DMS114 treated with DMSO at 0.1 percent for 48 hours (cell line): ENCODE data around the gene UGT1A8.
"Not testable (repeated sequence)": the region's sequence is repeated elsewhere in the genome, so short reads cannot be mapped to it uniquely, and the experiment has no call there.

Experiments used
- DNase-seq: peaks from one replicate; lab custom pipeline; 2025; ENCODE audit not compliant: unreplicated experiment; lab: John Stamatoyannopoulos, UW

Gene UGT1A8

DNA sequence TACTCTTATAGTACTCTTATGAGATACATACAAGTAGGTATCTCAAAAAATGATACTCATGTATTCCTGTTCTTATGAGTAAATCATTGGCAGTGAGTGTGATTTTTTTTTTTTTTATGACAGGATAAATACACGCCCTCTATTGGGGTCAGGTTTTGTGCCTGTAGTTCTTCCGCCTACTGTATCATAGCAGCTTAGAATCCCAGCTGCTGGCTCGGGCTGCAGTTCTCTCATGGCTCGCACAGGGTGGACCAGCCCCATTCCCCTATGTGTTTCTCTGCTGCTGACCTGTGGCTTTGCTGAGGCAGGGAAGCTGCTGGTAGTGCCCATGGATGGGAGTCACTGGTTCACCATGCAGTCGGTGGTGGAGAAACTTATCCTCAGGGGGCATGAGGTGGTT is at the start of gene UGT1A8:
UGT1A8 (plus strand) TSS at position 158 of the 400 bp plus-strand sequence; CDS start at position 233, 75 bp downstream.
- DNase-seq = not testable (repeated sequence)

DNA sequence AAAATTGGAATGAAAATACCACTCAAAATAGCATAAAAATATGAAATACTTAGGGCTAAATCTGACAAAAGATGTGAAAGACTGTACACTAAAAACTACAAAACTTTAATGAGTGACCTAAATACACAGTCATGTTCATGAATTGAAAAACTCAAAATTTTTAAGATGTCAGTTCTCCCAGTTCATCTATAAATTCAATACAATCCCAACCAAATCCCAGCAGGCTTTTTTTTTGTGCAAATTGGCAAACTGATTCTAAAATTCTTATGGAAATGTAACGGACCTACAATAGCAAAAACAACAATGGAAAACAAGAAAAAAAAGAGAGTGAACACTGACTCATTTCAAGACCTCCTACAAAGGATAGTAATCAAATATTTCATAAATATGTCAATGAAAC is 46.4 kb upstream of the UGT1A8 start:
- no peak for DNase-seq

DNA sequence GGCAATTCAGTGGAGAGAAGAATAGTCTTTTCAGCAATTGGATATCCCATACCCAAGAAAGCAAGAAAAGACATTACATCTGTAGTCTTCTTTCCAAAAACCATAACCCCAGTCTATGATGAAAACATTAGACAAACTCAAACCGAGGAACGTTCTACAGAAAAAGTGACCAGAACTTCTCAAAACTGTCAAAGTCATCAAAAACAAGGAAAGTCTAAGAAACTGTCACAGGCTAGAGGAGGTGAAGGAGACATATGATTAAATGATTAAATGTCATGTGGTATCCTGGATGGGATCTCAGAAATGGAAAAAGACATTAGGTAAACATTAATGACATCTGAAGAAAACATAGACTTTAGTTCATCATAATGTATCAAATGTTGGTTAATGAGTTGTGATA is 46.0 kb upstream of the UGT1A8 start:
- DNase-seq = no peak

DNA sequence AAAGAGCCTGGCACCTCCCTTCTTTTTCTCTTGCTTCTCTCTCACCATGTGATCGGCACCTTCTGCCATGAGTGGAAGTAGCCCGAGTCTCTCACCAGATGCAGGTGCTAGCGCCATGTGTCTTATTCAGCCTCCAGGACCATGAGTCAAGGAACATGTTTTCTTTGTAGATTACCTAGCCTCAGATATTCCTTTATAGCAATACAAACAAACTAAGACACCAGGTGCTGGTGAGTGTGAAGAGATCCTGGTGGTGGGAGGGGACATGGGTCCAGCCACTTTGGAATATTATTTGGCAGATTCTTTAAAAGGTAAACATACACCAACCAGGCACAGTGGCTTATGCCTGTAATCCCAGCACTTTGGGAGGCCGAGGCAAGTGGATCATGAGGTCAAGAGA is 45.0 kb upstream of the UGT1A8 start:
- DNase-seq = no peak

DNA sequence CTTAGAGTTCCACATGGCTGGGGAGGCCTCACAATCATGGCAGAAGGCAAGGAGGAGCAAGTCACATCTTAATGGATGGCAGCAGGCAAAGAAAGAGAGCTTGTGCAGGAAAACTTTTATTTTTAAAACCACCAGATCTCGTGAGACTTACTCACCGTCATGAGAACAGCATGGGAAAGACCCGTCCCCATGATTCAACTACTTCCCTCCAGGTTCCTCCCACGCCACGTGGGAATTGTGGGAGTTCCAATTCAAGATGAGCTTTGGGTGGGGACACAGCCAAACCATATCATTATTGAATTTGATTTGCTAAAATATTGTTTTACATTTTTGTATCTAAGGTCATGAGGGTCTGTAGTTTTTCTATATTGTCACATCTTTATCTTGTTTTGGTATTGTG is 40.1 kb upstream of the UGT1A8 start:
- DNase-seq = not testable (repeated sequence)

DNA sequence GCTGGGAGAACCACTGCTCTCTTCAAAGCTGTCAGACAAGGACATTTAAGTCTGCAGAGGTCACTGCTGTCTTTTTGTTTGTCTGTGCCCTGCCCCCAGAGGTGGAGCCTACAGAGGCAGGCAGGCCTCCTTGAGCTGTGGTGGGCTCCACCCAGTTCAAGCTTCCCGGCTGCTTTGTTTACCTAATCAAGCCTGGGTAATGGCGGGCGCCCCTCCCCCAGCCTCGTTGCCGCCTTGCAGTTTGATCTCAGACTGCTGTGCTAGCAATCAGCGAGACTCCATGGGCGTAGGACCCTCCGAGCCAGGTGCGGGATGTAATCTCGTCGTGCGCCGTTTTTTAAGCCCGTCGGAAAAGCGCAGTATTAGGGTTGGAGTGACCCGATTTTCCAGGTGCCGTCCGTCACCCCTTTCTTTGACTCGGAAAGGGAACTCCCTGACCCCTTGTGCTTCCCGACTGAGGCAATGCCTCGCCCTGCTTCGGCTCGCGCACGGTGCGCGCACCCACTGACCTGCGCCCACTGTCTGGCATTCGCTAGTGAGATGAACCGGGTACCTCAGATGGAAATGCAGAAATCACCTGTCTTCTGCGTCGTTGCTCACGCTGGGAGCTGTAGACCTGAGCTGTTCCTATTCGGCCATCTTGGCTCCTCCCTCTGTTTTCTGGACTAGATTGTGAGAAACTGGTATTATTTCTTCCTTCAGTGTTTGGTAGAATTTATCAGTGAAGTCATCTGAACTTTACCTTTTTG is 34.0 kb upstream of the UGT1A8 start:
- DNase-seq = not testable (repeated sequence)

DNA sequence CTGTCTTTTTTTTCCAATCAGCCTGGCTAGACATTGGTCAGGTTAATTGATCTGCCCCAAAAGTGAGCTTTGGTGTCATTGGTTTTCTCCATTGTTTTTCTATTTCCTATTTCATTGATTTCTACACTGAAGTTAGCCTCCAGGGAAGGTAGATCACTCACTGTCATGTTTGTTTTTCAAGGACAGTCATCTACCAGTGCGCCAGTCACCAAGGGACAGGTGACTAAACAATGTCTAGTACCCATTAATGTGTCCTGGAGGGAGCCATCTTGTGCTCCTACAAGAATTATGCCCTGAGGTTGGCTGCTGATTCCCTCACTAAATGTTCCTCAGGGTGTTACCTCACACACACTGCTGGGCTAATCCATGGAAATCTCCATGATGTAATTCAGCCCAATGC is 33.2 kb upstream of the UGT1A8 start:
- DNase-seq = no peak

DNA sequence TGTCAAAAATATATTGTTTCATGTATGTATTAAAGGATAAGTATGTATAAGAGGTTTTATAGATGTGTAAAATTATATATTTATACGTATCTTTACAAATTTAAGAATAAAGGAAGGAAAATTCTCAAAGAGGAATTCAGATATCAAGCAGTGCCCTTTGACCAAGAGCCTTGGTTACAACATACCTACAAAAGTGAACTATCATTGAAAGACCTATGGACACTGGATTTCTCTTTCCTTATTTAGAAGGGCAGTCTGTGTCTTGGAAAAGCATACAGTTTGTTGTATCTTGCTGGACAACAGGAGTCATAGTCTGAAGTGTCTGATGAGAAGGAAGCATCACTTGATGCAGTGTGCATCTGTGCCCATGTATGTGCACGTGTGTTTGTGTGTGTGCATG is 29.0 kb upstream of the UGT1A8 start:
- no peak for DNase-seq

DNA sequence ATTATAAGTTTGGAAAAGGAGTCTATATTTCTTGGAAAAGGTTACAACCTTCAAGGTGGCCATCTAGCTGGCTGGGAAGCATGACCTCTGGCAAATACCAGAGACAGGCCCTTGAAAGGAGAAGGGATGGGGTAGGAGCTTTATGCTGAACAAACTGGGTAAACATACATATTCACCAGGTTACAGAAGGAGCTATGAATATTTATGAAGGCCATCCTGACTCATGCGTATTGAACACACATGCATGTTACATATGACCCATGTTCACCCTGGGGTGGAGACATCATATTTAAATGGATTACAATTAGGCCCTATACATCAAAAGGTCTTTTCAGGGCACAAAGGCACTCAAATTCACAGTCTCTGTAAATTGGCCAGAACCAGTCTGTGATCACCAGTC is 24.7 kb upstream of the UGT1A8 start:
- DNase-seq = not testable (repeated sequence)

DNA sequence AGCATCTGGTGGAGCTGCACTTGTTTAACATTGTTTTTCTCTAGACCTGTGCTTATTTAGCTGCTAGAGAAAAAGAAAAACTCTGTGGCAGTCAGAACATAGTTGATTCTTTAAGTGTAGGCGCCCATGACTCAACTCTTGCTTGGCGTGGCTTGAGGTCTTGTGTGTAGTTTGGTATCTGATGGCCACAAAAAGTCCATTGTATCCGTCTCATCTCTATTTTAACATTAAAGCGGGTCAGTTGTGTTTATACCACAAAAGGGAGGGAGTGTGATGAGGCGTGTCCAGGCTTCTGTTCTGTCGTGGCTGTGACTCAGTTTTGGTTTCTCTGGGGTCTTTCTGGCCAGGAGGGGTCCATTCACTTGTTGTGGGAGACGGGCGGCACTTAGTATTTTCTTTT is 24.2 kb upstream of the UGT1A8 start:
- no peak for DNase-seq

DNA sequence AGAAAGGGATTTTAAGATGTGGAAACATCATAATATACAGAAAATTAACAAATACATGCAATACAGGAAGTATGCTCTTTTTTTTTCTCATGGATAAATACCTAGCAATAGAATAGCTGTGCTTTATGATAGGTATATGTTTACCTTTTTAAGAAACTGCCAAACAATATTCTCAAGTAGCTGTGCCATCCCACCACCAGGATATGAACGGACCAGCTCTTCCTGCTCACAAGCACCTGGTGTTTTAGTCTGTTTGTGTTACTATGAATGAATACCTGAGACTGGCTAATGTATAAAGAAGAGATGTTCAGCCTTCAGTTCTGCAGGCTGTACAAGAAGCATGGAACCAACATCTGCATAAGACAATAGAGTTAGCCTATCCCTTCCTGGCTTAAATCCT is 19.9 kb upstream of the UGT1A8 start:
- DNase-seq = no peak

DNA sequence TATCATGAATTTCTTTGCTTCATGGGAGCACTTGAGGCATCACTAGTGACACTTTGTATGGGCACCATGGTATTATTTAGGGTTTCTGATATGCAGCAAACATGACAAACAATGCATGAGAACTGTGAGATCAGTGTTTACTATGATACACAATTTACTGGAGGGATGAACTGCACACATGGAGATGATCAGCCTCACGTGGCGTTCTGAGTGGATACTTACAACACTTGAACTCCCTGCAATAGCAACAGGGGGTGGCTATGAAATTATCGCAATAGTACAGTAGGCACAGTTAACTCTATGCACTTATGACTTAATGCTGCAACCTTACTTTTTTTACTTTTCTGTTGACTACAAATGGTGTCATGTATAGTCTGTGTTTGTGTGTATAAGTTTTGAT is 18.5 kb upstream of the UGT1A8 start:
- no peak for DNase-seq

DNA sequence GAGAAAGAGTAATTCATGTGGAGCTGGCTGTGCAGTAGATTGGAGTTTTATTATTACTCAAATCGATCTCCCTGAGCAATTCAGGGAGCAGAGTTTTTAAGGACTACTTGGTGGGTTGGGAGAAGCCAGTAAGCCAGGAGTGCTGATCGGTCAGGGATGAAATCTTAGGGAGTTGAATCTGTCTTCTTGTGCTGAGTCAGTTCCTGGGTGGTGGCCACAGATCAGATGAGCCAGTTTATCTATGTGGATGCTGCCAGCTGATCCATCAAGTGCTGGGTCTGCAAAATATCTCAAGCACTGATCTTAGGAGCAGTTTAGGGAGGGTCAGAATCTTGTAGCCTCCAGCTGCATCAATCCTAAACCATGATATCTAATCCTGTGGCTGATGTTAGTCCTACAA is 17.0 kb upstream of the UGT1A8 start:
- no peak for DNase-seq

DNA sequence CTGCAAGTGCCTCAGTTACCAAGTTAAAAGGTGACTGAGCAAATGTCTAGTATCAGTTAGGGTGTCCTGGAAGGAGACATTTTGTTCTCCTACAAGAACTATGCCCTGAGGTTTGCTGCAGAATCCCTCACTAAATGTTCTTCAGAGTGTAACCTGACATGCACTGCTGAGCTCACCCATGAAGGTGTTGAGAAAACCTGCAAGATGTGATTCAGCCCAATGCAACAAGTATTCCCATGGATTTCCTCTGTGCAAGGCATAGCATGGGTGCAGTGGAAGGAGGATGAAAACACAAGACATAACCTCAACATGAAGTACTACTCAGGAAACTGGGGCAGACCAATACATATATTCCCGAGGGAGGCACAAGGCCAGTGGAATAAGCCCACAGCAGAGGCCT is 15.4 kb upstream of the UGT1A8 start:
- DNase-seq = no peak

DNA sequence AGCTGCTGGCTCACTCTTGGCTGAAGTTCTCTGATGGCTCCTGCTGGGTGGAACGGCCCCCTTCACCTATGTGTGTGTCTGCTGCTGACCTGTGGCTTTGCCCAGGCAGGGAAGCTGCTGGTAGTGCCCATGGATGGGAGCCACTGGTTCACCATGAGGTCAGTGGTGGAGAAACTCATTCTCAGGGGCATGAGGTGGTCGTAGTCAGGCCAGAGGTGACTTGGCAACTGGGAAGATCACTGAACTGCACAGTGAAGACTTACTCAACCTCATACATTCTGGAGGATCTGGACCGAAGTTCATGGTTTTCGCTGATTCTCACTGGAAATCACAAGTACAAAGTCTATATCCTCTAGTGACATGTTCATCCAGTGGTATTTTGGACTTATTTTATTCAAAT is 13.9 kb upstream of the UGT1A8 start:
- DNase-seq = no peak

DNA sequence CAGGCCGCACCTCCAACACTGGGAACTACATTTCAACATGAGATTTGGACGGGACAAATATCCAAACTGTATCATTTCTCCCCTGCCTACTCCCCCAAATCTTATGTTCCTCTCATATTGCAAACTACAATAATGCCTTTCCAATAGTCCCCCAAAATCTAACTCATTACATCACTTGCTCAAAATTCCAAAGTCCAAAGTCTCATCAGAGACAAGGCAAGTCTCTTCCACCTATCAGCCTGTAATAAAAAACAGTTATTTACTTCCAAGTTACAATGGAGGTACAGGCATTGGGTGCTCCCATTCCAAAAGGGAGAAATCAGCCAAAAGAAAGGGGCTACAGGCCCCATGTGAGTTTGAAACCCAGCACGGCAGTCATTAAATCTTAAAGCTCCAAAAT is 12.6 kb upstream of the UGT1A8 start:
- no peak for DNase-seq

DNA sequence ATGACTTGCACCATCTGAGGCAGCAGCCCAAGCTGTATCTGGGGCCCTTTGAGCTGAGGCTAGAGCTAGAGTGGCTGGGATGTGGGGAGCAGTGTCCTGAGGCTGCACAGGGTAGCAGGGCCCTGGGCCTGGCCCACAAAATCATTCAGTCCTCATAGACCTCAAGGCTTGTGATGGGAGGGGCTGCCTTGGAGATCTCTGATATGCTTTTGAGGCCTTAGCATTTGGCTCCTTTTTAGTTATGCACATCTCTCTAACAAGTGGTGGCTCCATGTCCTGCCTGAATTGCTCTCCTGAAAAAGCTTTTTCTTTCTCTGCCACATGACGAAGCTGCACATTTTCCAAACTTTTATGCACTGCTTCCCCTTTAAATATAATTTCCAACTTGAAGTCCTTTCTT is 11.8 kb upstream of the UGT1A8 start:
- DNase-seq = no peak

DNA sequence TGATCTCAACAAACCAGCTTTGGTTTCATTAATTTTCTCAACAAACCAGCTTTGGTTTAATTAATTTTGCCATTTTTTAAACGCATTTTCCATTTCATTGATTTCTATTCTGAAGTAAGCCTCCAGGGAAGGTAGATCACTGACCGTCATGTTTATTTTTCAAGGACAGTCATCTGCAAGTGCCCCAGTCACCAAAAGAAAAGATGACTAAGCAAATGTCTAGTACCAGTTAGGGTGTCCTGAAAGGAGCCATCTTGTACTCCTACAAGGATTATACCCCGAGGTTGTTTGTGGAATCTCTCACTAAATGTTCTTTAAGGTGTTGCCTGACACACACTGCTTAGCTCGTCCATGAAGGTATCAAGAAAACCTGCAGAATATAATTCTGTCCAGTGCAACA is 6.1 kb upstream of the UGT1A8 start:
- no peak for DNase-seq

DNA sequence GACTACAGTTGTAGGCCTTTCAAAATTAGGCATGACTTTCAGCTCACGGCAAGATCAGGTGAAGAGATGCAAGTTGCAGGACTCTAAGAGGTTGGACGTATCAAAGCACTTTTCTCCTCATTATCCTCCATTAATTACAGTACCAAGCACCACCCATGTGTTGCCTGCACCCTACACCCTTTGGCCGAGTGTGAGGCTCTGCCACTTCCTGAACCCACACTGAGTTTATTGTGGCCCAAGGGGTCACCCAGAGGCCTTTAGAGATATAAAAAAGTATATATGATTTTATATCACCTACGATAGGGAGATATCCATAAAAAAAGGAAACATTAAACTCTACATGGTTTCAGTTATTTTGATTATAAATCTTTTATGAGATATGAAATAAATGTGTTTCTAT is 2.8 kb downstream of the UGT1A8 start:
- no peak for DNase-seq

DNA sequence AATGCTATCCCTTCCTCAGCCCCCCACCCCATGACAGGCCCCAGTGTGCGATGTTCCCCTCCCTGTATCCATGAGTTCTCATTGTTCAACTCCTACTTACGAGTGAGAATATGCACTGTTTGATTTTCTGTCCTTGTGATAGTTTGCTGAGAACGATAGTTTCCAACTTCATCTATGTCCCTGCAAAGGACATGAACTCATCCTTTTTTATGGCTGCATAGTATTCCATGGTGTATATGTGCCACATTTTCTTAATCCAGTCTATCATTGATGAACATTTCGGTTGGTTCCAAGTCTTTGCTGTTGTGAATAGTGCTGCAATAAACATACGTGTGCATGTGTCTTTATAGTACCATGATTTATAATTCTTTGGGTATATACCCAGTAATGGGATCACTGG is 4.4 kb downstream of the UGT1A8 start:
- DNase-seq = not testable (repeated sequence)

DNA sequence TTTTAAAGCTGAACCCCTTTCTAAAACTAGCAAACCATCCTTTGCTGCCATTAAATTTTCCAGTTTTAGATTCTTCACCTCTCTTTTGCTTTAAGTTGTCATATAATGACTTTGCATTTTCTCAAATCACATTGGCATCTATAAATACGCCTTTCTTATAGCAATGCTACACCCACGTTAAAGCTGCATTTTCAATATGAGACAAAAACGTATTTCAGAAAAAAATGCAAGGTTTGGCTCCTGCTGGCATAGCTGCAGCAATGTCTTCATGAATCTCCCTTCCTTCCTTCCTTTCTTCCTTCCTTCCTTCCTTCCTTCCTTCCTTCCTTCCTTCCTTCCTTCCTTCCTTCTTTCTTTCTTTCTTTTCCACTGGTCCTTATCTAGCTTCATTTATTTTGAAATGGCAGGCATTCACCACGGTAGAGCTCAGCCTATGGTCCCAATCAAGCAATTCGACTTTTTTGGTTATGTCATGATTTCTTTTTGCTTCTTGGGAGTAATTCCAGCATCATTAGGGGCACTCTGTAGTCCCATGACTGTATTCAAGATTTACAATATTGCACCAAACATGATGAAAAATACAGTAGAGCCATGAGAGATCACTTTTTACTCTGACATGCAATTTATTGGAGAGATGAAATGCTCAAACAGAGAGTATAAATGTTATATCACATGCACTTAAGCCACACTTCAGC is 10.0 kb downstream of the UGT1A8 start:
- no peak for DNase-seq

DNA sequence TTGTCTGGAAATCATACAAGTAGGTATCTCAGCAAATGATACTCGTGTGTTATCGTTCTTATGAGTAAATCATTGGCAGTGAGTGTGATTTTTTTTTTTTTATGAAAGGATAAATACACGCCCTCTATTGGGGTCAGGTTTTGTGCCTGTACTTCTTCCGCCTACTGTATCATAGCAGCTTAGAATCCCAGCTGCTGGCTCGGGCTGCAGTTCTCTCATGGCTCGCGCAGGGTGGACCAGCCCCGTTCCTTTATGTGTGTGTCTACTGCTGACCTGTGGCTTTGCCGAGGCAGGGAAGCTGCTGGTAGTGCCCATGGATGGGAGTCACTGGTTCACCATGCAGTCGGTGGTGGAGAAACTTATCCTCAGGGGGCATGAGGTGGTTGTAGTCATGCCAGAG is 18.9 kb downstream of the UGT1A8 start, which contains the start of gene UGT1A10:
UGT1A10 (plus strand) TSS at position 143 of the 400 bp plus-strand sequence; CDS start at position 218, 75 bp downstream.
- DNase-seq = not testable (repeated sequence)

DNA sequence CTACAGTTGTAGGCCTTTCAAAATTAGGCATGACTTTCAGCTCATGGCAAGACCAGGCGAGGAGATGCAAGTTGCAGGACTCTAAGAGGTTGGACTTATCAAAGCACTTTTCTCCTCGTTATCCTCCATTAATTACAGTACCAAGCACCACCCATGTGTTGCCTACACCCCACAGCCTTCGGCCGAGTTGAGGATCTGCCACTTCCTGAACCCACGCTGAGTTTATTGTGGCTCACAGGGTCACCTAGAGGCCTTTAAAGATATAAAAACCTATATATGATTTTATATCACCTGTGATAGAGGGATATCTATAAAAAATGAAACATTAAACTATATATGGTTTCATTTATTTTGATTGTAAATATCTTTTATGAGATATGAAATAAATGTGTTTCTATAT is 21.4 kb downstream of the UGT1A8 start:
- DNase-seq = no peak
